PC-9 (cell line): ENCODE data around the gene ARNT2.

Experiments used
- EZH2 ChIP-seq: fragments of 200-600 bp; sonication (generic); IDR thresholded peaks from 2 replicates; pipeline ENCODE4 v1.8.0; 2017; ENCODE audit warnings: antibody characterized with exemption, low read depth
- TF ChIP-seq, protein P1 (sequence below): fragments of 200-600 bp; sonication (generic); conservative IDR thresholded peaks from 2 replicates; pipeline ENCODE4 v1.6.1; 2017; ENCODE audit warnings: mixed run types, antibody characterized with exemption, mild to moderate bottlenecking, moderate library complexity

DNA sequence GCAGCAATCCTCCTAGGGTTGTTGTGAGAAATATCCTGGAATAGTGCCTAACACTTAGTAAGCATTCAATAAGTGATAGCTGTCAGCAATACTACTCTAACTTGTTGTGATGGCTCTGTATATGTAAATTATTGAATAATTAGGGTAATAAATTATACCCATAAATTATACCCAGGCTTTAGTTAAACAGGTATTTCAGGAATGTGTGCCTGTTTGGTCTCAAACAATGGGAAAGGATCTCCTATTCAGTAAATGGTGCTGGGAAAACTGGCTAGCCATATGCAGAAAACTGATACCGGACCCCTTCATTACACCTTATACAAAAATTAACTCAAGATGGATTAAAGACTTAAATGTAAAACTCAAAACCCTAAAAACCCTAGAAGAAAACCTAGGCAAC is 14.8 kb upstream of the ARNT2 start:
- TF ChIP-seq, protein P1, sequence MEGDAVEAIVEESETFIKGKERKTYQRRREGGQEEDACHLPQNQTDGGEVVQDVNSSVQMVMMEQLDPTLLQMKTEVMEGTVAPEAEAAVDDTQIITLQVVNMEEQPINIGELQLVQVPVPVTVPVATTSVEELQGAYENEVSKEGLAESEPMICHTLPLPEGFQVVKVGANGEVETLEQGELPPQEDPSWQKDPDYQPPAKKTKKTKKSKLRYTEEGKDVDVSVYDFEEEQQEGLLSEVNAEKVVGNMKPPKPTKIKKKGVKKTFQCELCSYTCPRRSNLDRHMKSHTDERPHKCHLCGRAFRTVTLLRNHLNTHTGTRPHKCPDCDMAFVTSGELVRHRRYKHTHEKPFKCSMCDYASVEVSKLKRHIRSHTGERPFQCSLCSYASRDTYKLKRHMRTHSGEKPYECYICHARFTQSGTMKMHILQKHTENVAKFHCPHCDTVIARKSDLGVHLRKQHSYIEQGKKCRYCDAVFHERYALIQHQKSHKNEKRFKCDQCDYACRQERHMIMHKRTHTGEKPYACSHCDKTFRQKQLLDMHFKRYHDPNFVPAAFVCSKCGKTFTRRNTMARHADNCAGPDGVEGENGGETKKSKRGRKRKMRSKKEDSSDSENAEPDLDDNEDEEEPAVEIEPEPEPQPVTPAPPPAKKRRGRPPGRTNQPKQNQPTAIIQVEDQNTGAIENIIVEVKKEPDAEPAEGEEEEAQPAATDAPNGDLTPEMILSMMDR = no peak
- no peak for TF ChIP-seq EZH2
